IMR-90 (cell line): ENCODE measurements around the gene RTL5. TPM values are rescaled to one million over a fixed set of nuclear protein-coding genes. Genes with fewer than 3 reads are reported as not detected.

Experiments
- ATAC-seq: fragments of 200-7000 bp; cut with Tn5 transposase; 2 replicates; pipeline ENCODE4 v1.9.1; 2020; ENCODE audit warnings: low read depth, mild to moderate bottlenecking, moderate library complexity
- BruUV-seq: library from RNA; stranded (reverse); fragments of 400-500 nt; replicated peaks from 2 replicates; lab custom pipeline; 2021; lab: Mats Ljungman, UMichigan
- CTCF ChIA-PET: fragments of 300-600 bp; formaldehyde crosslinking; extraction: SDS; loops from one replicate; lab custom pipeline; 2021; ENCODE audit warnings: antibody characterized with exemption; lab: Yijun Ruan, JAX
- POLR2A ChIA-PET: fragments of 300-600 bp; sonication (Branson Sonifier 250); formaldehyde crosslinking; loops from one replicate; lab custom pipeline; 2022; ENCODE audit warnings: antibody characterized with exemption; ENCODE audit not compliant: unreplicated experiment; lab: Charles Lee
- DNase-seq: peaks from one replicate; pipeline ENCODE4 v3.0.0; 2013
- H2AFZ ChIP-seq: replicated peaks from 2 replicates; pipeline ENCODE3; 2013; ENCODE audit warnings: low read length, mild to moderate bottlenecking; ENCODE audit not compliant: poor library complexity
- H2AK5ac ChIP-seq: 2 replicates; pipeline ENCODE4 v1.6.1; 2013; ENCODE audit warnings: low read depth, low read length, inconsistent platforms
- H2AK9ac ChIP-seq: replicated peaks from 2 replicates; pipeline ENCODE3; 2013; ENCODE audit warnings: mild to moderate bottlenecking, low read depth, low read length, moderate library complexity; ENCODE audit not compliant: poor library complexity
- H2BK120ac ChIP-seq: 2 replicates; pipeline ENCODE4 v1.6.1; 2013; ENCODE audit warnings: low read depth, low read length, inconsistent platforms
- H2BK15ac ChIP-seq: 3 replicates; pipeline ENCODE4 v1.6.1; 2013; ENCODE audit warnings: low read depth, low read length, inconsistent platforms
- H2BK20ac ChIP-seq: 2 replicates; pipeline ENCODE4 v1.6.1; 2013; ENCODE audit warnings: low read depth, mild to moderate bottlenecking, inconsistent platforms, low read length, moderate library complexity
- H2BK5ac ChIP-seq: 2 replicates; pipeline ENCODE4 v1.6.1; 2013; ENCODE audit warnings: mild to moderate bottlenecking, low read depth, low read length, inconsistent platforms; ENCODE audit not compliant: poor library complexity, severe bottlenecking
- H3K14ac ChIP-seq: replicated peaks from 2 replicates; pipeline ENCODE4 v1.6.1; 2013; ENCODE audit warnings: low read depth, low read length, inconsistent platforms
- H3K18ac ChIP-seq: 2 replicates; pipeline ENCODE4 v1.6.1; 2013; ENCODE audit warnings: low read depth, low read length, control low read depth
- H3K23ac ChIP-seq: 2 replicates; pipeline ENCODE4 v1.6.1; 2013; ENCODE audit warnings: low read depth, low read length, inconsistent platforms
- H3K27ac ChIP-seq: 2 replicates; pipeline ENCODE4 v1.5.1; 2013; ENCODE audit warnings: mild to moderate bottlenecking, control low read depth, low read length; ENCODE audit not compliant: insufficient read depth
- H3K27me3 ChIP-seq: 2 replicates; pipeline ENCODE4 v1.6.1; 2013; ENCODE audit warnings: low read length; ENCODE audit not compliant: control insufficient read depth, insufficient read depth
- H3K36me3 ChIP-seq: 2 replicates; pipeline ENCODE4 v1.6.1; 2013; ENCODE audit warnings: low read length, mixed read lengths; ENCODE audit not compliant: control insufficient read depth, insufficient read depth
- H3K4ac ChIP-seq: 2 replicates; pipeline ENCODE4 v1.6.1; 2013; ENCODE audit warnings: low read depth, low read length, inconsistent platforms
- H3K4me1 ChIP-seq: 2 replicates; pipeline ENCODE4 v1.6.1; 2013; ENCODE audit warnings: low read length, mixed read lengths; ENCODE audit not compliant: control insufficient read depth, insufficient read depth
- H3K4me2 ChIP-seq: 2 replicates; pipeline ENCODE4 v1.6.1; 2013; ENCODE audit warnings: low read depth, mild to moderate bottlenecking, control low read depth, low read length, moderate library complexity
- H3K4me3 ChIP-seq: 2 replicates; pipeline ENCODE4 v1.5.1; 2013; ENCODE audit warnings: low read depth, mild to moderate bottlenecking, control low read depth, low read length, moderate library complexity; ENCODE audit not compliant: insufficient read depth
- H3K56ac ChIP-seq: 2 replicates; pipeline ENCODE4 v1.6.1; 2013; ENCODE audit warnings: low read length, inconsistent platforms; ENCODE audit not compliant: insufficient read depth; ENCODE audit errors: extremely low read depth
- H3K79me1 ChIP-seq, 2 experiments: 2 replicates each; pipeline ENCODE4 v1.6.1; 2013; ENCODE audit warnings: low read length in 2 of 2, inconsistent platforms in 1 of 2, low read depth in 1 of 2
- H3K9ac ChIP-seq: 2 replicates; pipeline ENCODE4 v1.6.1; 2013; ENCODE audit warnings: low read depth, low read length, control low read depth
- H3K9me1 ChIP-seq: 2 replicates; pipeline ENCODE4 v1.6.1; 2013; ENCODE audit warnings: low read length, inconsistent platforms; ENCODE audit not compliant: insufficient read depth
- H3K9me3 ChIP-seq: 2 replicates; pipeline ENCODE4 v1.6.1; 2013; ENCODE audit warnings: low read length; ENCODE audit not compliant: control insufficient read depth, insufficient read depth
- H4K20me1 ChIP-seq: 2 replicates; pipeline ENCODE4 v1.6.1; 2013; ENCODE audit warnings: low read length, inconsistent platforms; ENCODE audit not compliant: insufficient read depth
- H4K5ac ChIP-seq: 2 replicates; pipeline ENCODE4 v1.6.1; 2013; ENCODE audit warnings: mild to moderate bottlenecking, low read depth, low read length, control low read depth
- H4K8ac ChIP-seq, 2 experiments: 2 replicates each; pipeline ENCODE4 v1.6.1; 2013; ENCODE audit warnings: low read depth in 2 of 2, low read length in 2 of 2, control low read depth in 1 of 2, inconsistent platforms in 1 of 2
- H4K91ac ChIP-seq: 2 replicates; pipeline ENCODE4 v1.6.1; 2013; ENCODE audit warnings: low read depth, low read length, inconsistent platforms; ENCODE audit not compliant: insufficient read depth
- BHLHE40 ChIP-seq: fragments of 150-350 bp; IDR thresholded peaks from 2 replicates; pipeline ENCODE4 v1.6.1; 2016; ENCODE audit warnings: mild to moderate bottlenecking, low read depth, low read length
- CEBPB ChIP-seq: IDR thresholded peaks from 2 replicates; pipeline ENCODE4 v1.6.1; 2012; ENCODE audit warnings: low read depth, low read length, improper control_type of control experiment
- CHD1 ChIP-seq: IDR thresholded peaks from 2 replicates; pipeline ENCODE4 v1.6.1; 2012; ENCODE audit warnings: low read depth, low read length, improper control_type of control experiment
- MAFK ChIP-seq: IDR thresholded peaks from 2 replicates; pipeline ENCODE4 v1.6.1; 2012; ENCODE audit warnings: low read depth, low read length, improper control_type of control experiment
- MAZ ChIP-seq: IDR thresholded peaks from 2 replicates; pipeline ENCODE4 v1.6.1; 2012; ENCODE audit warnings: low read depth, mild to moderate bottlenecking, low read length, improper control_type of control experiment, moderate library complexity, borderline replicate concordance
- MXI1 ChIP-seq: IDR thresholded peaks from 2 replicates; pipeline ENCODE4 v1.6.1; 2012; ENCODE audit warnings: low read depth, mild to moderate bottlenecking, low read length, moderate library complexity, borderline replicate concordance
- POLR2A ChIP-seq: IDR thresholded peaks from 2 replicates; pipeline ENCODE4 v1.6.1; 2012; ENCODE audit warnings: mild to moderate bottlenecking, low read depth, low read length
- RCOR1 ChIP-seq: IDR thresholded peaks from 2 replicates; pipeline ENCODE4 v1.6.1; 2012; ENCODE audit warnings: mild to moderate bottlenecking, low read length, improper control_type of control experiment; ENCODE audit not compliant: insufficient replicate concordance
- SMC3 ChIP-seq: fragments of 150-350 bp; IDR thresholded peaks from 2 replicates; pipeline ENCODE4 v1.6.1; 2016; ENCODE audit warnings: low read depth, mild to moderate bottlenecking, antibody characterized with exemption, low read length, moderate library complexity
- WGBS, 2 experiments: methylation state at CpG; one replicate each; pipeline versions ENCODE4 v1.1.5 to v1.1.7; 2013; ENCODE audit warnings: missing lambda C conversion rate in 2 of 2; ENCODE audit not compliant: insufficient read length in 1 of 2; ENCODE audit errors: extremely low coverage in 2 of 2; 5-methylcytosine and 5-hydroxymethylcytosine counted together
- dilution Hi-C: fragments of 300-500 bp; cut with HindIII; formaldehyde crosslinking; loops from one replicate; pipeline ENCODE4 v1.14.3; 2018; ENCODE audit warnings: low sequenced_read_pairs; ENCODE audit not compliant: unreplicated experiment
- in situ Hi-C: fragments of 300-500 bp; cut with MboI; formaldehyde crosslinking; loops from 3 replicates; pipeline ENCODE4 v1.14.3; 2019; ENCODE audit warnings: low sequenced_read_pairs, inconsistent platforms, mixed read lengths
- intact Hi-C: fragments of 100-400 bp; cut with micrococcal nuclease; formaldehyde crosslinking; loops from 2 replicates; pipeline ENCODE4 v1.10.0; 2022
- polyA plus RNA-seq, 3 experiments: library from polyadenylated mRNA; depleted of rRNA; stranded (reverse); fragments of >200 nt; gene quantifications; 2 replicates each; pipeline ENCODE4 v1.2.3, GENCODE V29; 2012; ENCODE audit warnings: low replicate concordance in 1 of 3
- total RNA-seq: library from RNA; depleted of rRNA; stranded (reverse); fragments of >200 nt; gene quantifications from 2 replicates; pipeline ENCODE4 v1.2.3, GENCODE V29; 2012
- TF ChIP-seq, protein P1 (sequence below): fragments of 150-350 bp; IDR thresholded peaks from 2 replicates; pipeline ENCODE4 v1.6.1; 2017; ENCODE audit warnings: mild to moderate bottlenecking, antibody characterized with exemption, low read length, low read depth
- TF ChIP-seq, protein P2 (sequence below): fragments of 150-350 bp; IDR thresholded peaks from 2 replicates; pipeline ENCODE4 v1.6.1; 2016; ENCODE audit warnings: low read depth, mild to moderate bottlenecking, low read length, moderate library complexity, borderline replicate concordance

The RTL5 gene
- total and polyA plus RNA-seq, 2 of the 4 experiments (the other 2 are of a cell fraction): 0.90 to 2.5 TPM

DNA sequence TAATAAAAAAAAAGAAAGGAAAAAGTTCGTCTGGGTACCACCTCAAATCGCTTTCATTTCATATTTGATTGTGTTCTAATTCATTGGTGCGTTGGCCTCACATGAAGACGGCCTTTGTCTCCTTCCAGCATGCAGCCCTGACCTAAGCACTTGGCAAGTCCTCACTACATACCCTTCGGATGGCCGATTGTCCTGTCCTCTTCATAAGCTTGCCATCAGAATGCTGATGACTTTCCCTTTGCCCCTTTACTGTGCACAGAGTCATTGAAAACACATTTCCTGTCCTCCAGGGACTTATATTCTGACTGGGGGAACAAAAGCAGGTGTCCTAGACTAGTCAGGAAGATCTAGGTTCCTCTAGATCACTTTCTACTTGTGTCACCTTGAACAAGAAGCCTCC, 43.0 kb downstream of the RTL5 start:
- Histone ChIP-seq H3K27ac (no peak overlapping the region), H3K4me1 (no peaks in the 10 kb centered on the region), H3K36me3 (no peaks in the 10 kb centered on the region), H2AK9ac (no peak overlapping the region), H3K14ac (no peak overlapping the region), H2AK5ac (no peak overlapping the region), H3K4ac (no peak overlapping the region), H3K4me2 (no peak overlapping the region), H4K8ac (no peak overlapping the region), H2BK120ac (no peak overlapping the region), H3K9me1 (no peaks in the 10 kb centered on the region), H2BK20ac (no peak overlapping the region), H3K79me1 (no peaks in the 10 kb centered on the region), H4K20me1 (no peaks in the 10 kb centered on the region), H3K56ac (no peak overlapping the region), H2BK15ac (no peak overlapping the region), H3K4me3 (no peak overlapping the region), H4K5ac (no peak overlapping the region), H2BK5ac (no peak overlapping the region), H3K18ac (no peak overlapping the region), H3K9me3 (no peaks in the 10 kb centered on the region), H3K9ac (no peak overlapping the region), H4K91ac (no peak overlapping the region), H3K23ac (no peak overlapping the region), H3K27me3 (peaks cover 34% of the 10 kb centered on the region), H2AFZ (no peak overlapping the region)
- ChIA-PET POLR2A (no interaction called here), CTCF (no interaction called here)
- DNase-seq: no peak
- no TSS peak for BruUV-seq
- no CpG with 5 or more reads among the region's 6 CpGs for WGBS, 2 experiments
- dilution Hi-C loops: no loop called here
- intact Hi-C loops: no loop called here
- TF ChIP-seq, protein P1, sequence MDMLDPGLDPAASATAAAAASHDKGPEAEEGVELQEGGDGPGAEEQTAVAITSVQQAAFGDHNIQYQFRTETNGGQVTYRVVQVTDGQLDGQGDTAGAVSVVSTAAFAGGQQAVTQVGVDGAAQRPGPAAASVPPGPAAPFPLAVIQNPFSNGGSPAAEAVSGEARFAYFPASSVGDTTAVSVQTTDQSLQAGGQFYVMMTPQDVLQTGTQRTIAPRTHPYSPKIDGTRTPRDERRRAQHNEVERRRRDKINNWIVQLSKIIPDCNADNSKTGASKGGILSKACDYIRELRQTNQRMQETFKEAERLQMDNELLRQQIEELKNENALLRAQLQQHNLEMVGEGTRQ: no peak
- TF ChIP-seq MAZ (no peak), MXI1 (no peak), BHLHE40 (no peak), CEBPB (no peak), POLR2A (no peak), SMC3 (no peak), CHD1 (no peak), MAFK (no peak), RCOR1 (no peak)
- TF ChIP-seq, protein P2, sequence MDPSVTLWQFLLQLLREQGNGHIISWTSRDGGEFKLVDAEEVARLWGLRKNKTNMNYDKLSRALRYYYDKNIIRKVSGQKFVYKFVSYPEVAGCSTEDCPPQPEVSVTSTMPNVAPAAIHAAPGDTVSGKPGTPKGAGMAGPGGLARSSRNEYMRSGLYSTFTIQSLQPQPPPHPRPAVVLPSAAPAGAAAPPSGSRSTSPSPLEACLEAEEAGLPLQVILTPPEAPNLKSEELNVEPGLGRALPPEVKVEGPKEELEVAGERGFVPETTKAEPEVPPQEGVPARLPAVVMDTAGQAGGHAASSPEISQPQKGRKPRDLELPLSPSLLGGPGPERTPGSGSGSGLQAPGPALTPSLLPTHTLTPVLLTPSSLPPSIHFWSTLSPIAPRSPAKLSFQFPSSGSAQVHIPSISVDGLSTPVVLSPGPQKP: no peak
- no peak for ATAC-seq
- in situ Hi-C loops: no loop called here
